Stomach (tissue), 9 donors: ENCODE data around the gene NANP. TPM values are rescaled to one million over a fixed set of nuclear protein-coding genes. Genes with fewer than 3 reads are reported as not detected.

Experiments used
- DNase-seq, 2 donors: peaks; one replicate each; pipeline versions ENCODE4 v3.0.0 to v3.0.0-alpha.2; 2013 to 2019
- H3K27ac ChIP-seq, 5 donors: fragments of 200-600 bp in 4 of 5; sonication (generic) in 4 of 5; one replicate each; pipeline ENCODE4 v1.5.1; 2013 to 2019; ENCODE audit warnings: mild to moderate bottlenecking in 1 of 5, moderate library complexity in 1 of 5
- H3K27me3 ChIP-seq, 3 donors: fragments of 200-600 bp; sonication (generic); one replicate each; pipeline ENCODE4 v1.5.1; 2017 to 2019; ENCODE audit warnings: mixed run types in 1 of 3
- H3K36me3 ChIP-seq, 4 donors: fragments of 200-600 bp; sonication (generic); 1 replicate in 3 of 4; 2 replicates in 1 of 4; pipeline ENCODE4 v1.5.1; 2016 to 2019
- H3K4me1 ChIP-seq, 4 donors: fragments of 200-600 bp; sonication (generic); one replicate each; pipeline ENCODE4 v1.5.1; 2016 to 2019
- H3K4me3 ChIP-seq, 4 donors: fragments of 200-600 bp; sonication (generic) in 3 of 4; one replicate each; pipeline ENCODE4 v1.5.1; 2016 to 2019; ENCODE audit warnings: mild to moderate bottlenecking in 1 of 4
- H3K9me3 ChIP-seq, 4 donors: fragments of 200-600 bp; sonication (generic); one replicate each; pipeline ENCODE4 v1.5.1; 2016 to 2019
- EP300 ChIP-seq: sonication (generic); formaldehyde crosslinking; IDR thresholded peaks from one replicate; pipeline ENCODE4 v1.6.1; 2017; ENCODE audit warnings: antibody characterized with exemption
- POLR2A ChIP-seq, 4 donors: fragments of 450-650 bp; IDR thresholded peaks; one replicate each; pipeline ENCODE4 v1.6.1; 2016; ENCODE audit warnings: antibody characterized with exemption in 4 of 4, control low read depth in 2 of 4, mild to moderate bottlenecking in 1 of 4, moderate library complexity in 1 of 4
- POLR2AphosphoS5 ChIP-seq, 3 donors: sonication (generic); formaldehyde crosslinking; IDR thresholded peaks; one replicate each; pipeline ENCODE4 v1.6.1; 2016; ENCODE audit warnings: antibody characterized with exemption in 3 of 3
- WGBS, 5 donors: extraction: QIAGEN DNeasy Blood & Tissue Kit in 3 of 5; methylation state at CpG; one replicate each; pipeline versions ENCODE4 v1.1.5 to v1.1.7; 2013 to 2018; 5-methylcytosine and 5-hydroxymethylcytosine counted together
- intact Hi-C: fragments of 100-400 bp; cut with DNase I; formaldehyde crosslinking; loops from one replicate; pipeline ENCODE4 v1.15.1; 2023; ENCODE audit warnings: low total_unique reads
- polyA plus RNA-seq, 3 donors: library from polyadenylated mRNA; stranded (reverse); fragments of 200-250 nt; gene quantifications; one replicate each; pipeline ENCODE4 v1.2.3, GENCODE V29; 2013
- total RNA-seq, 5 donors: library from RNA; depleted of rRNA; stranded (reverse); fragments of >200 nt; gene quantifications; one replicate each; pipeline versions ENCODE4 v1.1.0 to v1.2.3, GENCODE V29; 2014 to 2016
- TF ChIP-seq, protein P1 (sequence below), 7 experiments: fragments of 450-650 bp in 4 of 7; fragments of 200-600 bp in 3 of 7; sonication (generic) in 3 of 7; IDR thresholded peaks; one replicate each; pipeline ENCODE4 v1.5.1; 2016 to 2019; ENCODE audit warnings: antibody characterized with exemption in 7 of 7, control low read depth in 2 of 7, mild to moderate bottlenecking in 1 of 7
- donor health status: healthy with polysubstance abuse.
- donor health status: Bipolar disorder and iron deficiency.
- donor health status: healthy.

Gene NANP
- total and polyA plus RNA-seq, 8 donors: under 0.01 to 5.7 (median 1.8) TPM

DNA sequence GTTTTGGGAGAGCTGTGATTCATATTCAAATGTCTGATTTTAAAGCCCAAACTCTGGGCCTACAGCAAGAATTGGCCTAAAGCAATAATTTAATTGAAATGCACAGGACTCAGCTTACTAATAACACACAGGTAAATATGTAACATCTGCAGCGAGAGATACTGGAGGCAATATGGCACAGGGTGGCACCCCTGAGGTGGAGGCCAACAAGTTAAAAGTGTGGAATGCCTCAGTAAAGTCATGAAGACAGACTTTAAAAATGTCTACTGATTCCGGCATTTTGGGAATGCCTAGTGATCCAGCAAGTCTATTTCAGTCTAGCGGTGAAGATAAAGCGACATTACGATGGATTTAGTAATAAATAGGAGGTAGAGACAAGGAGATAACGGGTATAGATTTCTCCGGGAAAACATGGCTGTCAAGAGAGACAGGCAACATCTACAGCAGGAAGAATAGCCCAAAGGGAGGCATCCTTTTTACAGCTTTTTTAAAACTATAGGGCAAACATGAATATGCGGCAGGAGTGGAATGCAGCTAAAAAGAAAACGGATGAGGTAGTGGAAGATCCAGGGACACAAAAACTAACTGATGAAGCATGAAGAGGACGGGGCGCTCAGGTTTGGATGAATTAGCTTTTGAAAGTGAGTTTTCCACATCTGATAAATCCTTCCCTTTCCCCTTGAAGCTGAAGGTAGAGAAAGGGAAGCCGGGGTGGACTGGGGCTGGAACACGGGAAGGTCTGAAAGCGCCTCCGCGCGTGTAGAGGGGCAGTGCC, 1.2 kb downstream of the NANP start:
- WGBS, 5 donors: 33 to 39% (median 37%) methylated on average over 17 of the region's 17 CpGs
- intact Hi-C loops: no loop called here
- Histone ChIP-seq H3K9me3 (no peaks in the 10 kb centered on the region), H3K4me3 (peak overlapping the region; percentile 66 to 98 (median 87)), H3K27me3 (no peaks in the 10 kb centered on the region), H3K36me3 (no peaks in the 10 kb centered on the region), H3K27ac (peak overlapping the region; percentile 93 to 97 (median 94)), H3K4me1 (peaks cover 12 to 35% (median 26%) of the 10 kb centered on the region in 4 donors)
- TF ChIP-seq POLR2AphosphoS5 (IDR thresholded peaks at IDR 0.05): no peak
- TF ChIP-seq EP300: no peak
- no peak for TF ChIP-seq POLR2A (IDR thresholded peaks at IDR 0.05)
- TF ChIP-seq, protein P1, sequence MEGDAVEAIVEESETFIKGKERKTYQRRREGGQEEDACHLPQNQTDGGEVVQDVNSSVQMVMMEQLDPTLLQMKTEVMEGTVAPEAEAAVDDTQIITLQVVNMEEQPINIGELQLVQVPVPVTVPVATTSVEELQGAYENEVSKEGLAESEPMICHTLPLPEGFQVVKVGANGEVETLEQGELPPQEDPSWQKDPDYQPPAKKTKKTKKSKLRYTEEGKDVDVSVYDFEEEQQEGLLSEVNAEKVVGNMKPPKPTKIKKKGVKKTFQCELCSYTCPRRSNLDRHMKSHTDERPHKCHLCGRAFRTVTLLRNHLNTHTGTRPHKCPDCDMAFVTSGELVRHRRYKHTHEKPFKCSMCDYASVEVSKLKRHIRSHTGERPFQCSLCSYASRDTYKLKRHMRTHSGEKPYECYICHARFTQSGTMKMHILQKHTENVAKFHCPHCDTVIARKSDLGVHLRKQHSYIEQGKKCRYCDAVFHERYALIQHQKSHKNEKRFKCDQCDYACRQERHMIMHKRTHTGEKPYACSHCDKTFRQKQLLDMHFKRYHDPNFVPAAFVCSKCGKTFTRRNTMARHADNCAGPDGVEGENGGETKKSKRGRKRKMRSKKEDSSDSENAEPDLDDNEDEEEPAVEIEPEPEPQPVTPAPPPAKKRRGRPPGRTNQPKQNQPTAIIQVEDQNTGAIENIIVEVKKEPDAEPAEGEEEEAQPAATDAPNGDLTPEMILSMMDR (IDR thresholded peaks at IDR 0.05): no peak
- DNase-seq: no peak

DNA sequence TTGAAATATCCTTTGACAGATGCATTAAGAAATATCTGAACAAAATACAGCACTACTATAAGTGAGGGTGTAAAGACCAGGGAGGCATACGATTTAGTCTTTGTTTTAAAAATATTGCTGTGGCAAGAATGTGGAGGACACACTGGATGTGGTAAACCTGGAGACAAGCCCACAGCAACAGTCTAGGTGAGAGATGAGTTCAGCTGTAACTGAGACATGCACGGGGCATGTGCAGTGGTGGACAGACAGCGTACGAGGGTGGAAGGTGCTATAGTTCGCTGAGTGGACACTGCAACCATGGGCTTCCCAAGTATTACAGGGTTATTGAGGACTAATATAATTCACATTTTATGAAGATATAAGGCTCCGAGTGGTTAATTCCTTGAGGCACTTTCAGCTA, 1.8 kb downstream of the NANP start:
- no peak for TF ChIP-seq POLR2AphosphoS5 (IDR thresholded peaks at IDR 0.05)
- TF ChIP-seq, protein P1 (IDR thresholded peaks at IDR 0.05): no peak
- TF ChIP-seq EP300: no peak
- TF ChIP-seq POLR2A (IDR thresholded peaks at IDR 0.05): no peak
- Histone ChIP-seq H3K4me3 (peak overlapping the region in 1 of 4 donors; percentile 81), H3K4me1 (peaks cover 12 to 35% (median 26%) of the 10 kb centered on the region in 4 donors), H3K9me3 (no peaks in the 10 kb centered on the region), H3K36me3 (no peaks in the 10 kb centered on the region), H3K27me3 (no peaks in the 10 kb centered on the region), H3K27ac (no peak overlapping the region)
- 88 to 98% (median 94%) methylated on average over 6 of the region's 6 CpGs for WGBS, 5 donors
- no peak for DNase-seq
- intact Hi-C loops: no loop called here

DNA sequence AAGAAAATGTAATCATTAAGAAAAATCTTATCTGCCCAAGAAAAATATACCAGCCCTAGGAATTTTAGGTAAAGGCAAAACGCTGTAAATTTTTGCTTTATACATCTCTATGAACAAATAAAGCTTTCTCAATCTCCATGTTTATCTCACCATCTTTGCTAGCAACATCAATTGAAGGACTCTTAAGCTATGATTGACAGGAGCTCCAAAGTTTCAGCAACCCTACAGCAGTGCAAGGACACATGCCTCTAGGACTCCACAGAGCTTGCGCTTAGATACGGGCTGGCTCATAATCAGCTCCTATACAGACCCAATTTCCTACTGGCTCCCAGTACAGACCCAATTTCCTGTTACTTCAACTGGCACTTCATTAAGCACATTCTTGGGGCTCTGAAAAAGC, 4.3 kb downstream of the NANP start:
- Histone ChIP-seq H3K4me1 (peaks cover 6 to 27% (median 19%) of the 10 kb centered on the region in 4 donors), H3K27ac (no peak overlapping the region), H3K9me3 (no peaks in the 10 kb centered on the region), H3K36me3 (peaks cover 0 to 16% (median 14%) of the 10 kb centered on the region in 4 donors), H3K4me3 (no peak overlapping the region), H3K27me3 (no peaks in the 10 kb centered on the region)
- TF ChIP-seq, protein P1 (IDR thresholded peaks at IDR 0.05): no peak
- TF ChIP-seq POLR2A (IDR thresholded peaks at IDR 0.05) (no peak), POLR2AphosphoS5 (IDR thresholded peaks at IDR 0.05) (no peak), EP300 (no peak)
- no peak for DNase-seq
- WGBS, 5 donors: 89 to 99% (median 95%) methylated on average over 3 of the region's 3 CpGs
- intact Hi-C loops: no loop called here

DNA sequence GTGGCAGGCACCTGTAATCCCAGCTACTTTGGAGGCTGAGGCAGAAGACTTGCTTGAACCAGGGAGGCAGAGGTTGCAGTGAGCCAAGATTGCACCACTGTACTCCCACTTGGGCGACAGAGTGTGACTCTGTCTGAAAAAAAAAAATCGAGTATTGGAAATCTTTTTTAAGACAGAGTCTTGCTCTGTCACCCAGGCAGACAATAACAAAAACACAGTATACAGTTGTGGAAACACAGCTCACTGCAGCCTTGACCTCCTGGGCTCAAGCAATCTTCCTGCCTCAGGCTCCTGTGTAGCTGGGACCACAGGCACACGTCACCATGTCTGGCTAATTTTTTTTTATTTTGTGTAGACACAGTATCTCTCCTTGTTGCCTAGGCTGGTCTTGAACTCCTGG, 15.0 kb downstream of the NANP start:
- H3K36me3 ChIP-seq: peaks cover 0 to 10% (median 5%) of the 10 kb centered on the region in 4 donors
- H3K27me3 ChIP-seq: no peaks in the 10 kb centered on the region
- H3K4me1 ChIP-seq: no peaks in the 10 kb centered on the region
- no peaks in the 10 kb centered on the region for H3K9me3 ChIP-seq
- no peak for DNase-seq
- 89 to 92% (median 90%) methylated on average over 3 of the region's 3 CpGs for WGBS, 5 donors
- no peak overlapping the region for H3K4me3 ChIP-seq
- TF ChIP-seq POLR2AphosphoS5 (IDR thresholded peaks at IDR 0.05) (no peak), EP300 (no peak), POLR2A (IDR thresholded peaks at IDR 0.05) (no peak)
- TF ChIP-seq, protein P1 (IDR thresholded peaks at IDR 0.05): no peak
- H3K27ac ChIP-seq: no peak overlapping the region
- intact Hi-C loops: no loop called here
